Body of pancreas (tissue), 4 donors: ENCODE data around the gene SLC6A1.

Experiments used
- CTCF ChIP-seq, 7 experiments: fragments of 450-650 bp in 4 of 7; fragments of 200-600 bp in 3 of 7; sonication (generic) in 3 of 7; IDR thresholded peaks; one replicate each; pipeline ENCODE4 v1.5.1; 2016 to 2019; ENCODE audit warnings: antibody characterized with exemption in 7 of 7
- POLR2A ChIP-seq, 3 donors: fragments of 450-650 bp; IDR thresholded peaks; one replicate each; pipeline ENCODE4 v1.6.1; 2016; ENCODE audit warnings: antibody characterized with exemption in 3 of 3, mild to moderate bottlenecking in 2 of 3

GRCh38 chr3:11062704-11063103 is 70.2 kb downstream of the SLC6A1 start:
- TF ChIP-seq CTCF (IDR thresholded peaks at IDR 0.05) (no peak), POLR2A (IDR thresholded peaks at IDR 0.05) (no peak)
